Fibroblast of lung (primary cell): ENCODE results near the gene KNDC1. TPM values are rescaled to one million over a fixed set of nuclear protein-coding genes. Genes with fewer than 3 reads are reported as not detected.

ENCODE experiments used
- DNase-seq, 2 donors: peaks; one replicate each; pipeline versions ENCODE4 v3.0.0 to v3.0.0-alpha.2; 2010; ENCODE audit warnings: low read depth in 2 of 2
- H2AFZ ChIP-seq: 2 replicates; pipeline ENCODE4 v1.5.1; 2012; ENCODE audit warnings: low read length, control low read depth, inconsistent platforms
- H3K27ac ChIP-seq: 2 replicates; pipeline ENCODE4 v1.5.1; 2011; ENCODE audit warnings: low read length, control low read depth; ENCODE audit not compliant: insufficient read depth
- H3K27me3 ChIP-seq: 2 replicates; pipeline ENCODE4 v1.5.1; 2011; ENCODE audit warnings: mild to moderate bottlenecking, low read length; ENCODE audit not compliant: control insufficient read depth, insufficient read depth
- H3K36me3 ChIP-seq: 2 replicates; pipeline ENCODE4 v1.5.1; 2011; ENCODE audit warnings: low read length; ENCODE audit not compliant: control insufficient read depth, insufficient read depth
- H3K4me1 ChIP-seq: 2 replicates; pipeline ENCODE4 v1.5.1; 2011; ENCODE audit warnings: low read length; ENCODE audit not compliant: control insufficient read depth, insufficient read depth; ENCODE audit errors: extremely low read depth
- H3K4me2 ChIP-seq: 2 replicates; pipeline ENCODE4 v1.5.1; 2011; ENCODE audit warnings: low read length, control low read depth; ENCODE audit not compliant: insufficient read depth; ENCODE audit errors: extremely low read depth
- H3K4me3 ChIP-seq, 4 experiments: fragments of 200-600 bp in 1 of 4; sonication (generic) in 1 of 4; replicated peaks in 1 of 4; 2 replicates each; pipeline ENCODE4 v1.5.1; 2011 to 2016; ENCODE audit warnings: low read length in 4 of 4, low read depth in 3 of 4, mild to moderate bottlenecking in 3 of 4, control low read depth in 2 of 4, inconsistent platforms in 1 of 4, mixed read lengths in 1 of 4; ENCODE audit not compliant: insufficient read depth in 1 of 4; ENCODE audit errors: control extremely low read depth in 1 of 4
- H3K79me2 ChIP-seq: 2 replicates; pipeline ENCODE4 v1.5.1; 2012; ENCODE audit warnings: mild to moderate bottlenecking, low read length, inconsistent platforms; ENCODE audit not compliant: control insufficient read depth, insufficient read depth
- H3K9ac ChIP-seq: 2 replicates; pipeline ENCODE4 v1.5.1; 2011; ENCODE audit warnings: mild to moderate bottlenecking, low read length, control low read depth; ENCODE audit not compliant: insufficient read depth
- H3K9me3 ChIP-seq: 2 replicates; pipeline ENCODE4 v1.5.1; 2012; ENCODE audit warnings: low read depth, low read length; ENCODE audit not compliant: control insufficient read depth, insufficient read depth
- H4K20me1 ChIP-seq: 2 replicates; pipeline ENCODE4 v1.5.1; 2011; ENCODE audit warnings: low read length; ENCODE audit not compliant: control insufficient read depth, insufficient read depth; ENCODE audit errors: extremely low read depth
- CTCF ChIP-seq, 2 donors: IDR thresholded peaks in 1 of 2; conservative IDR thresholded peaks in 1 of 2; 1 replicate in 1 of 2; 2 replicates in 1 of 2; pipeline ENCODE4 v1.5.1; 2011 to 2012; ENCODE audit warnings: low read length in 2 of 2, control low read depth in 1 of 2, inconsistent platforms in 1 of 2, low read depth in 1 of 2, mild to moderate bottlenecking in 1 of 2
- EZH2 ChIP-seq: IDR thresholded peaks from 2 replicates; pipeline ENCODE4 v1.5.1; 2012; ENCODE audit warnings: low read length, control low read depth, mild to moderate bottlenecking; ENCODE audit errors: missing control alignments
- polyA plus RNA-seq, 2 donors: library from polyadenylated mRNA; depleted of rRNA in 1 of 2; stranded (reverse) in 1 of 2; unstranded in 1 of 2; fragments of >200 nt; gene quantifications; 2 replicates each; pipeline ENCODE4 v1.2.1, GENCODE V29; 2011 to 2012; ENCODE audit warnings: missing spikeins in 1 of 2
- total RNA-seq: library from RNA; depleted of rRNA; stranded (reverse); fragments of >200 nt; gene quantifications from 2 replicates; pipeline ENCODE4 v1.2.1, GENCODE V29; 2014

Gene KNDC1
- total and polyA plus RNA-seq, 2 donors (not counting 1 experiment from before 2014, with no cell fraction given): 0.20 to 0.50 TPM

- TF ChIP-seq EZH2 (no peak), CTCF (conservative IDR thresholded peaks at IDR 0.05 in 1 of 2, IDR thresholded peaks at IDR 0.05 in 1 of 2; ENCODE audit: low read depth in 1 of 2, low read length in 2 of 2) (no peak)
Measured at GRCh38 chr10:133205146-133205545, 45.1 kb downstream of the KNDC1 start.

GRCh38 chr10:133206356-133207040 is 46.5 kb downstream of the KNDC1 start:
- Histone ChIP-seq H3K36me3 (no peaks in the 10 kb centered on the region), H3K4me1 (no peaks in the 10 kb centered on the region), H2AFZ (no peak overlapping the region), H3K27ac (no peak overlapping the region), H3K9ac (no peak overlapping the region), H3K4me3 (no peak overlapping the region), H3K79me2 (no peaks in the 10 kb centered on the region), H4K20me1 (no peaks in the 10 kb centered on the region), H3K9me3 (peaks cover 2% of the 10 kb centered on the region), H3K27me3 (no peaks in the 10 kb centered on the region), H3K4me2 (no peak overlapping the region)
- DNase-seq: no peak
- TF ChIP-seq EZH2 (no peak), CTCF (conservative IDR thresholded peaks at IDR 0.05 in 1 of 2, IDR thresholded peaks at IDR 0.05 in 1 of 2; ENCODE audit: low read depth in 1 of 2, low read length in 2 of 2) (no peak)

More at GRCh38 chr10:133205146-133205545, 45.1 kb downstream of the KNDC1 start:
- Histone ChIP-seq H3K36me3 (no peaks in the 10 kb centered on the region), H3K27me3 (no peaks in the 10 kb centered on the region), H4K20me1 (no peaks in the 10 kb centered on the region), H3K79me2 (no peaks in the 10 kb centered on the region), H3K9me3 (peaks cover 2% of the 10 kb centered on the region), H3K4me2 (no peak overlapping the region), H3K4me3 (no peak overlapping the region), H2AFZ (no peak overlapping the region), H3K9ac (no peak overlapping the region), H3K27ac (no peak overlapping the region), H3K4me1 (no peaks in the 10 kb centered on the region)
- no peak for DNase-seq

- H4K20me1 ChIP-seq: no peaks in the 10 kb centered on the region
- peaks cover 2% of the 10 kb centered on the region for H3K9me3 ChIP-seq
- H3K27me3 ChIP-seq: no peaks in the 10 kb centered on the region
- no peak overlapping the region for H3K4me3 ChIP-seq
- H3K79me2 ChIP-seq: no peaks in the 10 kb centered on the region
- H3K27ac ChIP-seq: no peak overlapping the region
- no peaks in the 10 kb centered on the region for H3K4me1 ChIP-seq
- H3K4me2 ChIP-seq: no peak overlapping the region
- TF ChIP-seq EZH2 (no peak), CTCF (conservative IDR thresholded peaks at IDR 0.05 in 1 of 2, IDR thresholded peaks at IDR 0.05 in 1 of 2; ENCODE audit: low read depth in 1 of 2, low read length in 2 of 2) (no peak)
- no peak overlapping the region for H3K9ac ChIP-seq
- no peaks in the 10 kb centered on the region for H3K36me3 ChIP-seq
- H2AFZ ChIP-seq: no peak overlapping the region
- DNase-seq: no peak
Measured at GRCh38 chr10:133207041-133207600, 47.1 kb downstream of the KNDC1 start.
